IMR-90 (cell line): ENCODE data around the gene TSC1. TPM values are rescaled to one million over a fixed set of nuclear protein-coding genes. Genes with fewer than 3 reads are reported as not detected.

Experiments used
- ATAC-seq: fragments of 200-7000 bp; cut with Tn5 transposase; 2 replicates; pipeline ENCODE4 v1.9.1; 2020; ENCODE audit warnings: low read depth, mild to moderate bottlenecking, moderate library complexity
- BruUV-seq: library from RNA; stranded (reverse); fragments of 400-500 nt; replicated peaks from 2 replicates; lab custom pipeline; 2021; lab: Mats Ljungman, UMichigan
- CTCF ChIA-PET: fragments of 300-600 bp; formaldehyde crosslinking; extraction: SDS; loops from one replicate; lab custom pipeline; 2021; ENCODE audit warnings: antibody characterized with exemption; lab: Yijun Ruan, JAX
- POLR2A ChIA-PET: fragments of 300-600 bp; sonication (Branson Sonifier 250); formaldehyde crosslinking; loops from one replicate; lab custom pipeline; 2022; ENCODE audit warnings: antibody characterized with exemption; ENCODE audit not compliant: unreplicated experiment; lab: Charles Lee
- DNase-seq: peaks from one replicate; pipeline ENCODE4 v3.0.0; 2013
- H2AFZ ChIP-seq: replicated peaks from 2 replicates; pipeline ENCODE3; 2013; ENCODE audit warnings: low read length, mild to moderate bottlenecking; ENCODE audit not compliant: poor library complexity
- H2AK5ac ChIP-seq: 2 replicates; pipeline ENCODE4 v1.6.1; 2013; ENCODE audit warnings: low read depth, low read length, inconsistent platforms
- H2AK9ac ChIP-seq: replicated peaks from 2 replicates; pipeline ENCODE3; 2013; ENCODE audit warnings: mild to moderate bottlenecking, low read depth, low read length, moderate library complexity; ENCODE audit not compliant: poor library complexity
- H2BK120ac ChIP-seq: 2 replicates; pipeline ENCODE4 v1.6.1; 2013; ENCODE audit warnings: low read depth, low read length, inconsistent platforms
- H2BK15ac ChIP-seq: 3 replicates; pipeline ENCODE4 v1.6.1; 2013; ENCODE audit warnings: low read depth, low read length, inconsistent platforms
- H2BK20ac ChIP-seq: 2 replicates; pipeline ENCODE4 v1.6.1; 2013; ENCODE audit warnings: low read depth, mild to moderate bottlenecking, inconsistent platforms, low read length, moderate library complexity
- H2BK5ac ChIP-seq: 2 replicates; pipeline ENCODE4 v1.6.1; 2013; ENCODE audit warnings: mild to moderate bottlenecking, low read depth, low read length, inconsistent platforms; ENCODE audit not compliant: poor library complexity, severe bottlenecking
- H3K14ac ChIP-seq: replicated peaks from 2 replicates; pipeline ENCODE4 v1.6.1; 2013; ENCODE audit warnings: low read depth, low read length, inconsistent platforms
- H3K18ac ChIP-seq: 2 replicates; pipeline ENCODE4 v1.6.1; 2013; ENCODE audit warnings: low read depth, low read length, control low read depth
- H3K23ac ChIP-seq: 2 replicates; pipeline ENCODE4 v1.6.1; 2013; ENCODE audit warnings: low read depth, low read length, inconsistent platforms
- H3K27ac ChIP-seq: 2 replicates; pipeline ENCODE4 v1.5.1; 2013; ENCODE audit warnings: mild to moderate bottlenecking, control low read depth, low read length; ENCODE audit not compliant: insufficient read depth
- H3K27me3 ChIP-seq: 2 replicates; pipeline ENCODE4 v1.6.1; 2013; ENCODE audit warnings: low read length; ENCODE audit not compliant: control insufficient read depth, insufficient read depth
- H3K36me3 ChIP-seq: 2 replicates; pipeline ENCODE4 v1.6.1; 2013; ENCODE audit warnings: low read length, mixed read lengths; ENCODE audit not compliant: control insufficient read depth, insufficient read depth
- H3K4ac ChIP-seq: 2 replicates; pipeline ENCODE4 v1.6.1; 2013; ENCODE audit warnings: low read depth, low read length, inconsistent platforms
- H3K4me1 ChIP-seq: 2 replicates; pipeline ENCODE4 v1.6.1; 2013; ENCODE audit warnings: low read length, mixed read lengths; ENCODE audit not compliant: control insufficient read depth, insufficient read depth
- H3K4me2 ChIP-seq: 2 replicates; pipeline ENCODE4 v1.6.1; 2013; ENCODE audit warnings: low read depth, mild to moderate bottlenecking, control low read depth, low read length, moderate library complexity
- H3K4me3 ChIP-seq: 2 replicates; pipeline ENCODE4 v1.5.1; 2013; ENCODE audit warnings: low read depth, mild to moderate bottlenecking, control low read depth, low read length, moderate library complexity; ENCODE audit not compliant: insufficient read depth
- H3K56ac ChIP-seq: 2 replicates; pipeline ENCODE4 v1.6.1; 2013; ENCODE audit warnings: low read length, inconsistent platforms; ENCODE audit not compliant: insufficient read depth; ENCODE audit errors: extremely low read depth
- H3K79me1 ChIP-seq, 2 experiments: 2 replicates each; pipeline ENCODE4 v1.6.1; 2013; ENCODE audit warnings: low read length in 2 of 2, inconsistent platforms in 1 of 2, low read depth in 1 of 2
- H3K9ac ChIP-seq: 2 replicates; pipeline ENCODE4 v1.6.1; 2013; ENCODE audit warnings: low read depth, low read length, control low read depth
- H3K9me1 ChIP-seq: 2 replicates; pipeline ENCODE4 v1.6.1; 2013; ENCODE audit warnings: low read length, inconsistent platforms; ENCODE audit not compliant: insufficient read depth
- H3K9me3 ChIP-seq: 2 replicates; pipeline ENCODE4 v1.6.1; 2013; ENCODE audit warnings: low read length; ENCODE audit not compliant: control insufficient read depth, insufficient read depth
- H4K20me1 ChIP-seq: 2 replicates; pipeline ENCODE4 v1.6.1; 2013; ENCODE audit warnings: low read length, inconsistent platforms; ENCODE audit not compliant: insufficient read depth
- H4K5ac ChIP-seq: 2 replicates; pipeline ENCODE4 v1.6.1; 2013; ENCODE audit warnings: mild to moderate bottlenecking, low read depth, low read length, control low read depth
- H4K8ac ChIP-seq, 2 experiments: 2 replicates each; pipeline ENCODE4 v1.6.1; 2013; ENCODE audit warnings: low read depth in 2 of 2, low read length in 2 of 2, control low read depth in 1 of 2, inconsistent platforms in 1 of 2
- H4K91ac ChIP-seq: 2 replicates; pipeline ENCODE4 v1.6.1; 2013; ENCODE audit warnings: low read depth, low read length, inconsistent platforms; ENCODE audit not compliant: insufficient read depth
- MAZ ChIP-seq: IDR thresholded peaks from 2 replicates; pipeline ENCODE4 v1.6.1; 2012; ENCODE audit warnings: low read depth, mild to moderate bottlenecking, low read length, improper control_type of control experiment, moderate library complexity, borderline replicate concordance
- WGBS, 2 experiments: methylation state at CpG; one replicate each; pipeline versions ENCODE4 v1.1.5 to v1.1.7; 2013; ENCODE audit warnings: missing lambda C conversion rate in 2 of 2; ENCODE audit not compliant: insufficient read length in 1 of 2; ENCODE audit errors: extremely low coverage in 2 of 2; 5-methylcytosine and 5-hydroxymethylcytosine counted together
- dilution Hi-C: fragments of 300-500 bp; cut with HindIII; formaldehyde crosslinking; loops from one replicate; pipeline ENCODE4 v1.14.3; 2018; ENCODE audit warnings: low sequenced_read_pairs; ENCODE audit not compliant: unreplicated experiment
- in situ Hi-C: fragments of 300-500 bp; cut with MboI; formaldehyde crosslinking; loops from 3 replicates; pipeline ENCODE4 v1.14.3; 2019; ENCODE audit warnings: low sequenced_read_pairs, inconsistent platforms, mixed read lengths
- intact Hi-C: fragments of 100-400 bp; cut with micrococcal nuclease; formaldehyde crosslinking; loops from 2 replicates; pipeline ENCODE4 v1.10.0; 2022
- polyA plus RNA-seq, 3 experiments: library from polyadenylated mRNA; depleted of rRNA; stranded (reverse); fragments of >200 nt; gene quantifications; 2 replicates each; pipeline ENCODE4 v1.2.3, GENCODE V29; 2012; ENCODE audit warnings: low replicate concordance in 1 of 3
- total RNA-seq: library from RNA; depleted of rRNA; stranded (reverse); fragments of >200 nt; gene quantifications from 2 replicates; pipeline ENCODE4 v1.2.3, GENCODE V29; 2012
- TF ChIP-seq, protein P1 (sequence below): fragments of 150-350 bp; IDR thresholded peaks from 2 replicates; pipeline ENCODE4 v1.6.1; 2017; ENCODE audit warnings: mild to moderate bottlenecking, antibody characterized with exemption, low read length, low read depth

Gene TSC1
- total and polyA plus RNA-seq, 2 of the 4 experiments (the other 2 are of a cell fraction), result 25.7 to 56.3 TPM

DNA sequence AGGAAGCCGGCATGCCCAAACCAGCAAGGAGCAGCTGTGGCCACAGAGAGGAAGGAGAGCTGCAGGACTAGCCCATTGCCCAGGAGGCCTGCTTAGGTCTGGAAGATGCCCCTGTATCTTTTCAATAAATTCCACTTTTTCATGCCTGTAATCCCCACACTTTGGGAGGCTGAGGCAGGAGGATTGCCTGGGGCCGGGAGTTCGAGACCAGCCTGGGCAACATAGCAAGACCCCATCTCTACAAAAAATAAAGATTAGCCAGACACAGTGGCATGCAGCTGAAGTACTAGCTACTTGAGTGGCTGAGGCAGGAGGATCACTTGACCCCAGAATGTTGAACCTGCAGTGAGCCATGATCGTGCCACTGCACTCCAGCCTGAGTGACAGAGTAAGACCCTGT is 5.3 kb upstream of the TSC1 start:
- H2AFZ ChIP-seq, result no peak overlapping the region
- ATAC-seq, result no peak
- H3K4me1 ChIP-seq, result peaks cover 11% of the 10 kb centered on the region
- no peak overlapping the region for H3K4ac ChIP-seq
- no peak overlapping the region for H4K8ac ChIP-seq
- no peaks in the 10 kb centered on the region for H3K27me3 ChIP-seq
- no peak overlapping the region for H2BK5ac ChIP-seq
- no peak overlapping the region for H3K23ac ChIP-seq
- ChIA-PET POLR2A (no interaction called here), CTCF (no interaction called here)
- 0 out of 2 replicates have a peak, but pooled peaks cover 3% of the 10 kb centered on the region for H3K9me3 ChIP-seq
- WGBS, 2 experiments, result no CpG with 5 or more reads among the region's 4 CpGs
- peaks cover 0 to 11% of the 10 kb centered on the region in 2 experiments; a peak in 2 of 4 replicates for H3K79me1 ChIP-seq
- H3K9me1 ChIP-seq, result peaks cover 17% of the 10 kb centered on the region
- dilution Hi-C loops (no loop called here), intact Hi-C loops (no loop called here), in situ Hi-C loops (no loop called here)
- no peak overlapping the region for H2BK15ac ChIP-seq
- H3K14ac ChIP-seq, result no peak overlapping the region
- BruUV-seq, result no TSS peak
- H3K36me3 ChIP-seq, result no peaks in the 10 kb centered on the region
- no peak overlapping the region for H3K18ac ChIP-seq
- no peaks in the 10 kb centered on the region for H4K20me1 ChIP-seq
- H4K5ac ChIP-seq, result no peak overlapping the region
- no peak for TF ChIP-seq MAZ
- TF ChIP-seq, protein P1, sequence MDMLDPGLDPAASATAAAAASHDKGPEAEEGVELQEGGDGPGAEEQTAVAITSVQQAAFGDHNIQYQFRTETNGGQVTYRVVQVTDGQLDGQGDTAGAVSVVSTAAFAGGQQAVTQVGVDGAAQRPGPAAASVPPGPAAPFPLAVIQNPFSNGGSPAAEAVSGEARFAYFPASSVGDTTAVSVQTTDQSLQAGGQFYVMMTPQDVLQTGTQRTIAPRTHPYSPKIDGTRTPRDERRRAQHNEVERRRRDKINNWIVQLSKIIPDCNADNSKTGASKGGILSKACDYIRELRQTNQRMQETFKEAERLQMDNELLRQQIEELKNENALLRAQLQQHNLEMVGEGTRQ, result no peak
- DNase-seq, result no peak
- H2BK20ac ChIP-seq, result no peak overlapping the region
- H2AK5ac ChIP-seq, result no peak overlapping the region
- no peak overlapping the region for H3K4me2 ChIP-seq
- no peak overlapping the region for H3K9ac ChIP-seq
- H2BK120ac ChIP-seq, result no peak overlapping the region
- no peak overlapping the region for H4K91ac ChIP-seq
- no peak overlapping the region for H3K4me3 ChIP-seq
- no peak overlapping the region for H3K56ac ChIP-seq
- no peak overlapping the region for H3K27ac ChIP-seq
- peak overlapping the region; percentile 42 for H2AK9ac ChIP-seq
